H9 (cell line): ENCODE data around the gene CFAP46. TPM values are rescaled to one million over a fixed set of nuclear protein-coding genes. Genes with fewer than 3 reads are reported as not detected.

ENCODE experiments used
- DNase-seq: peaks from one replicate; pipeline ENCODE4 v3.0.0-alpha.2; 2017
- H2AFZ ChIP-seq: one replicate; pipeline ENCODE4 v1.6.1; 2013; ENCODE audit warnings: mild to moderate bottlenecking, low read length, control low read depth, moderate library complexity
- H2AK5ac ChIP-seq: 2 replicates; pipeline ENCODE4 v1.6.1; 2013; ENCODE audit warnings: low read length, control low read depth, mixed read lengths; ENCODE audit not compliant: insufficient read length
- H2BK120ac ChIP-seq: one replicate; pipeline ENCODE4 v1.6.1; 2013; ENCODE audit warnings: low read depth, mild to moderate bottlenecking, low read length, control low read depth, inconsistent platforms; ENCODE audit not compliant: poor library complexity, severe bottlenecking
- H2BK12ac ChIP-seq: 2 replicates; pipeline ENCODE4 v1.6.1; 2013; ENCODE audit warnings: low read length, control low read depth, mixed read lengths, low read depth; ENCODE audit not compliant: insufficient read length
- H2BK15ac ChIP-seq: 2 replicates; pipeline ENCODE4 v1.6.1; 2013; ENCODE audit warnings: low read depth, low read length, control low read depth
- H2BK20ac ChIP-seq: one replicate; pipeline ENCODE4 v1.6.1; 2013; ENCODE audit warnings: low read depth, mild to moderate bottlenecking, low read length, control low read depth, inconsistent platforms; ENCODE audit not compliant: poor library complexity, severe bottlenecking
- H2BK5ac ChIP-seq: 2 replicates; pipeline ENCODE4 v1.6.1; 2013; ENCODE audit warnings: low read length, control low read depth, mixed read lengths; ENCODE audit not compliant: insufficient read length
- H3K14ac ChIP-seq: 2 replicates; pipeline ENCODE4 v1.6.1; 2013; ENCODE audit warnings: low read length, control low read depth; ENCODE audit not compliant: insufficient read depth
- H3K18ac ChIP-seq: 2 replicates; pipeline ENCODE4 v1.6.1; 2013; ENCODE audit warnings: low read depth, mild to moderate bottlenecking, mixed read lengths, low read length, control low read depth; ENCODE audit not compliant: insufficient read length
- H3K23ac ChIP-seq: 2 replicates; pipeline ENCODE4 v1.6.1; 2013; ENCODE audit warnings: low read length, control low read depth, mixed read lengths, low read depth; ENCODE audit not compliant: insufficient read length
- H3K23me2 ChIP-seq: 2 replicates; pipeline ENCODE4 v1.6.1; 2013; ENCODE audit warnings: low read depth, mild to moderate bottlenecking, mixed read lengths, low read length, control low read depth; ENCODE audit not compliant: insufficient read length, poor library complexity, severe bottlenecking
- H3K27ac ChIP-seq: 2 replicates; pipeline ENCODE4 v1.5.1; 2013; ENCODE audit warnings: low read length, control low read depth, mixed read lengths, low read depth; ENCODE audit not compliant: insufficient read length
- H3K27me3 ChIP-seq: 2 replicates; pipeline ENCODE4 v1.6.1; 2013; ENCODE audit warnings: low read length, control low read depth, inconsistent platforms; ENCODE audit not compliant: insufficient read depth
- H3K4ac ChIP-seq: 2 replicates; pipeline ENCODE4 v1.6.1; 2013; ENCODE audit warnings: low read depth, mild to moderate bottlenecking, control low read depth, inconsistent platforms, low read length, moderate library complexity
- H3K4me1 ChIP-seq: 2 replicates; pipeline ENCODE4 v1.6.1; 2013; ENCODE audit warnings: low read length, control low read depth, inconsistent platforms; ENCODE audit not compliant: insufficient read depth
- H3K4me2 ChIP-seq: 2 replicates; pipeline ENCODE4 v1.6.1; 2013; ENCODE audit warnings: low read length, control low read depth, mixed read lengths; ENCODE audit not compliant: insufficient read length, insufficient read depth
- H3K56ac ChIP-seq: 2 replicates; pipeline ENCODE4 v1.6.1; 2013; ENCODE audit warnings: low read depth, mild to moderate bottlenecking, mixed read lengths, low read length, control low read depth; ENCODE audit not compliant: insufficient read length
- H3K79me1 ChIP-seq: 2 replicates; pipeline ENCODE4 v1.6.1; 2013; ENCODE audit warnings: low read depth, mild to moderate bottlenecking, moderate library complexity, low read length, control low read depth, inconsistent platforms; ENCODE audit not compliant: insufficient read depth, poor library complexity, severe bottlenecking
- H3K79me2 ChIP-seq: 2 replicates; pipeline ENCODE4 v1.6.1; 2013; ENCODE audit warnings: low read length, control low read depth, inconsistent platforms; ENCODE audit not compliant: insufficient read depth
- H3K9ac ChIP-seq: 2 replicates; pipeline ENCODE4 v1.6.1; 2013; ENCODE audit warnings: low read length, control low read depth, mixed read lengths; ENCODE audit not compliant: insufficient read length; ENCODE audit errors: extremely low read depth
- H3K9me3 ChIP-seq: one replicate; pipeline ENCODE4 v1.6.1; 2013; ENCODE audit warnings: low read depth, low read length, inconsistent platforms; ENCODE audit not compliant: control insufficient read depth
- H3T11ph ChIP-seq: one replicate; pipeline ENCODE4 v1.6.1; 2013; ENCODE audit warnings: mild to moderate bottlenecking, low read length, control low read depth, inconsistent platforms
- H4K20me1 ChIP-seq: one replicate; pipeline ENCODE4 v1.6.1; 2013; ENCODE audit not compliant: control insufficient read depth, insufficient read length, insufficient read depth
- H4K5ac ChIP-seq: 2 replicates; pipeline ENCODE4 v1.6.1; 2013; ENCODE audit warnings: low read depth, mild to moderate bottlenecking, mixed read lengths, low read length, control low read depth; ENCODE audit not compliant: insufficient read length
- H4K8ac ChIP-seq: replicated peaks from 2 replicates; pipeline ENCODE4 v1.6.1; 2013; ENCODE audit warnings: low read length, control low read depth, mixed read lengths, low read depth; ENCODE audit not compliant: insufficient read length
- H4K91ac ChIP-seq: 2 replicates; pipeline ENCODE4 v1.6.1; 2013; ENCODE audit warnings: low read depth, mild to moderate bottlenecking, moderate library complexity, mixed read lengths, low read length, control low read depth; ENCODE audit not compliant: insufficient read length
- H3K27ac Mint-ChIP-seq, 3 experiments: 2 replicates in 2 of 3; 3 replicates in 1 of 3; pipeline ENCODE4 v1.8.0; 2020 to 2021; ENCODE audit warnings: mixed read lengths in 3 of 3, mild to moderate bottlenecking in 1 of 3, moderate library complexity in 1 of 3
- H3K27me3 Mint-ChIP-seq: 2 replicates; pipeline ENCODE4 v1.8.0; 2021; ENCODE audit warnings: low read depth, mild to moderate bottlenecking, moderate library complexity, mixed read lengths
- H3K36me3 Mint-ChIP-seq, 3 experiments: 2 replicates in 2 of 3; 3 replicates in 1 of 3; pipeline ENCODE4 v1.8.0; 2020 to 2021; ENCODE audit warnings: low read depth in 3 of 3, mixed read lengths in 3 of 3; ENCODE audit not compliant: insufficient read depth in 1 of 3
- H3K4me1 Mint-ChIP-seq, 2 experiments: 2 replicates each; pipeline ENCODE4 v1.8.0; 2020; ENCODE audit warnings: mixed read lengths in 2 of 2
- H3K4me3 Mint-ChIP-seq, 2 experiments: 2 replicates in 1 of 2; 3 replicates in 1 of 2; pipeline ENCODE4 v1.8.0; 2020 to 2021; ENCODE audit warnings: mild to moderate bottlenecking in 2 of 2, mixed read lengths in 2 of 2, moderate library complexity in 1 of 2
- H3K9me3 Mint-ChIP-seq, 2 experiments: 2 replicates in 1 of 2; 3 replicates in 1 of 2; pipeline ENCODE4 v1.8.0; 2020; ENCODE audit warnings: mild to moderate bottlenecking in 2 of 2, mixed read lengths in 2 of 2, moderate library complexity in 1 of 2
- CTCF ChIP-seq: fragments of 200-600 bp; sonication (generic); conservative IDR thresholded peaks from 3 replicates; pipeline ENCODE4 v1.8.0; 2021; ENCODE audit warnings: antibody characterized with exemption, mild to moderate bottlenecking
- WGBS: extraction: QIAGEN DNeasy Blood & Tissue Kit; methylation state at CpG from one replicate; pipeline ENCODE4 v1.1.7; 2013; ENCODE audit warnings: missing lambda C conversion rate, low lambda C conversion rate, mixed read lengths; ENCODE audit not compliant: insufficient read length; ENCODE audit errors: extremely low coverage; 5-methylcytosine and 5-hydroxymethylcytosine counted together
- total RNA-seq: library from RNA; stranded (reverse); gene quantifications from 2 replicates; pipeline ENCODE4 v1.2.1, GENCODE V29; 2021

Gene CFAP46
- total RNA-seq, 1 experiment from 2014 or later: 3.1 TPM

- Histone ChIP-seq H3K18ac (no peak overlapping the region), H3K79me2 (no peaks in the 10 kb centered on the region), H2BK5ac (no peak overlapping the region), H3K27ac (no peak overlapping the region), H3K4ac (no peak overlapping the region), H3K4me2 (no peak overlapping the region), H2BK15ac (no peak overlapping the region), H2BK20ac (no peak overlapping the region), H3K79me1 (no peaks in the 10 kb centered on the region), H3K9ac (no peak overlapping the region), H2AK5ac (no peak overlapping the region), H4K8ac (no peak overlapping the region), H3K14ac (no peak overlapping the region), H4K5ac (no peak overlapping the region), H3K56ac (no peak overlapping the region), H3K9me3 (no peaks in the 10 kb centered on the region), H3T11ph (no peak overlapping the region), H4K91ac (no peak overlapping the region), H3K23ac (no peak overlapping the region), H3K4me1 (no peaks in the 10 kb centered on the region), H4K20me1 (no peaks in the 10 kb centered on the region), H2AFZ (no peak overlapping the region), H3K23me2 (no peaks in the 10 kb centered on the region), H3K27me3 (peaks cover 13% of the 10 kb centered on the region; the same call in 1 of the 2 replicates), H2BK12ac (no peak overlapping the region), H2BK120ac (no peak overlapping the region)
- no CpG with 5 or more reads among the region's 57 CpGs for WGBS
- Mint-ChIP-seq H3K36me3 (no peaks in the 10 kb centered on the region), H3K4me3 (no peak overlapping the region), H3K27ac (no peak overlapping the region), H3K9me3 (no peaks in the 10 kb centered on the region), H3K27me3 (peaks cover 35% of the 10 kb centered on the region), H3K4me1 (no peaks in the 10 kb centered on the region)
- TF ChIP-seq CTCF: no peak
- DNase-seq: no peak
Measured at GRCh38 chr10:132793871-132794849, 148.2 kb downstream of the CFAP46 start.
